Nephron (organoid): ENCODE data around the gene IGFBP6.

Experiments
- H3K27ac Mint-ChIP-seq, 3 experiments: 2 replicates each; pipeline ENCODE4 v1.8.0; 2020; ENCODE audit warnings: mixed read lengths in 3 of 3, mild to moderate bottlenecking in 2 of 3, moderate library complexity in 1 of 3
- H3K27me3 Mint-ChIP-seq: 2 replicates; pipeline ENCODE4 v1.8.0; 2021; ENCODE audit warnings: low read depth, mild to moderate bottlenecking, moderate library complexity, mixed read lengths
- H3K36me3 Mint-ChIP-seq: 2 replicates; pipeline ENCODE4 v1.8.0; 2020; ENCODE audit warnings: low read depth, mixed read lengths
- H3K4me1 Mint-ChIP-seq: 2 replicates; pipeline ENCODE4 v1.8.0; 2020; ENCODE audit warnings: mixed read lengths
- H3K4me3 Mint-ChIP-seq, 3 experiments: 2 replicates each; pipeline ENCODE4 v1.8.0; 2020; ENCODE audit warnings: mild to moderate bottlenecking in 3 of 3, mixed read lengths in 3 of 3, moderate library complexity in 2 of 3
- H3K9me3 Mint-ChIP-seq: 2 replicates; pipeline ENCODE4 v1.8.0; 2020; ENCODE audit warnings: mixed read lengths
- CTCF ChIP-seq, 3 experiments: fragments of 200-600 bp; sonication (generic); IDR thresholded peaks; one replicate each; pipeline ENCODE4 v1.5.0; 2021; ENCODE audit warnings: antibody characterized with exemption in 3 of 3; ENCODE audit not compliant: unreplicated experiment in 3 of 3

Gene IGFBP6

GRCh38 chr12:53071591-53072551 is 25.6 kb upstream of the IGFBP6 start:
- TF ChIP-seq CTCF (IDR thresholded peaks at IDR 0.05; ENCODE audit: unreplicated experiment in 3 of 3), result peak in 1 of 3 experiments; percentile 10
- peak overlapping the region in 2 of 3 experiments; percentile 62 to 63 for H3K4me3 Mint-ChIP-seq
- H3K27me3 Mint-ChIP-seq, result no peaks in the 10 kb centered on the region
- peaks cover 47% of the 10 kb centered on the region for H3K36me3 Mint-ChIP-seq
- no peaks in the 10 kb centered on the region for H3K9me3 Mint-ChIP-seq
- H3K27ac Mint-ChIP-seq, result peak overlapping the region; percentile 70 to 95 (median 93)
- H3K4me1 Mint-ChIP-seq, result peaks cover 67% of the 10 kb centered on the region

DNA sequence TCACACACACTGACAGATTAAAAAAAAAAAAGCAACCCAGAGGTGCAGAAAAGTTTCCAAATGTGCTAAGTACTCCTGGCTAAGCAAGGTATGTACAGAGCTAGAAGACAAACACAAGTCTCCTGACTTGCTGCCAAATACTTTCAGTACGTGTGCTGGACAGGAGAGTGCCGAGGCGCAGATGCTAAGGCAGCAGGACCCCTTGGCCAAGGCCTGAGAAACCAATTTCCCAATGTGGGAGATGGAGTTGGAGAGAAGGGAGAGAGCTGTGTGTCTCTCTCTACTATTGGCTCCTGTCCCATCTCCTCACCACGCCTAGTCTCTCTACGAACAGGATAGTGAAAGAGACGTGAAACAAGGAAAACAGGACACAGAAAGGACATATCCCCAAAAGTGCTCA is 23.6 kb upstream of the IGFBP6 start:
- Mint-ChIP-seq H3K27ac (peak overlapping the region in 2 of 3 experiments; percentile 45 to 81), H3K4me3 (peak overlapping the region in 1 of 3 experiments; percentile 0), H3K9me3 (no peaks in the 10 kb centered on the region), H3K4me1 (peaks cover 58% of the 10 kb centered on the region), H3K27me3 (no peaks in the 10 kb centered on the region), H3K36me3 (peaks cover 51% of the 10 kb centered on the region)
- no peak for TF ChIP-seq CTCF (IDR thresholded peaks at IDR 0.05; ENCODE audit: unreplicated experiment in 3 of 3)

- H3K27ac Mint-ChIP-seq, result peak overlapping the region in 2 of 3 experiments; percentile 45 to 81
- peaks cover 51% of the 10 kb centered on the region for H3K36me3 Mint-ChIP-seq
- no peaks in the 10 kb centered on the region for H3K9me3 Mint-ChIP-seq
- no peak for TF ChIP-seq CTCF (IDR thresholded peaks at IDR 0.05; ENCODE audit: unreplicated experiment in 3 of 3)
- peak overlapping the region in 2 of 3 experiments; percentile 0 to 19 for H3K4me3 Mint-ChIP-seq
- H3K4me1 Mint-ChIP-seq, result peaks cover 58% of the 10 kb centered on the region
- no peaks in the 10 kb centered on the region for H3K27me3 Mint-ChIP-seq
Observed at GRCh38 chr12:53074283-53074998, 23.0 kb upstream of the IGFBP6 start.

- H3K4me1 Mint-ChIP-seq, result peaks cover 57% of the 10 kb centered on the region
- no peak for TF ChIP-seq CTCF (IDR thresholded peaks at IDR 0.05; ENCODE audit: unreplicated experiment in 3 of 3)
- no peaks in the 10 kb centered on the region for H3K9me3 Mint-ChIP-seq
- no peak overlapping the region for H3K4me3 Mint-ChIP-seq
- no peaks in the 10 kb centered on the region for H3K27me3 Mint-ChIP-seq
- peaks cover 51% of the 10 kb centered on the region for H3K36me3 Mint-ChIP-seq
- peak overlapping the region in 1 of 3 experiments; percentile 81 for H3K27ac Mint-ChIP-seq
Observed at GRCh38 chr12:53074999-53075370, 22.5 kb upstream of the IGFBP6 start.

GRCh38 chr12:53076461-53076860 is 21.0 kb upstream of the IGFBP6 start:
- H3K9me3 Mint-ChIP-seq, result no peaks in the 10 kb centered on the region
- no peaks in the 10 kb centered on the region for H3K27me3 Mint-ChIP-seq
- H3K27ac Mint-ChIP-seq, result peak overlapping the region in 1 of 3 experiments; percentile 81
- peaks cover 51% of the 10 kb centered on the region for H3K4me1 Mint-ChIP-seq
- H3K36me3 Mint-ChIP-seq, result peaks cover 46% of the 10 kb centered on the region
- TF ChIP-seq CTCF (IDR thresholded peaks at IDR 0.05; ENCODE audit: unreplicated experiment in 3 of 3), result no peak
- H3K4me3 Mint-ChIP-seq, result no peak overlapping the region
